HEK293 (cell line): ENCODE data around the gene DVL1.

Experiments used
- CTCF ChIA-PET: fragments of 350-600 bp; formaldehyde crosslinking; extraction: SDS; loops from one replicate; lab custom pipeline; 2021; ENCODE audit warnings: antibody characterized with exemption; lab: Yijun Ruan, JAX
- POLR2A ChIA-PET: fragments of 300-600 bp; formaldehyde crosslinking; extraction: SDS; loops from one replicate; lab custom pipeline; 2020; ENCODE audit warnings: antibody characterized with exemption, inconsistent platforms; lab: Yijun Ruan, JAX
- H3K27ac ChIP-seq: fragments of 200-500 bp; sonication (Bioruptor generic); 2 replicates; pipeline ENCODE4 v1.5.1; 2014; ENCODE audit warnings: low read depth, low read length, control low read depth, inconsistent platforms; ENCODE audit errors: extremely low read depth
- H3K36me3 ChIP-seq, 2 experiments: fragments of 200-500 bp in 1 of 2; sonication (Bioruptor generic) in 1 of 2; 1 replicate in 1 of 2; 2 replicates in 1 of 2; pipeline ENCODE4 v1.5.1; 2014 to 2017; ENCODE audit warnings: inconsistent platforms in 2 of 2, low read length in 2 of 2; ENCODE audit not compliant: control insufficient read depth in 2 of 2, insufficient read depth in 1 of 2
- H3K4me1 ChIP-seq: fragments of 200-500 bp; sonication (Bioruptor generic); 2 replicates; pipeline ENCODE4 v1.5.1; 2014; ENCODE audit warnings: mild to moderate bottlenecking, low read length, inconsistent platforms; ENCODE audit not compliant: control insufficient read depth, insufficient read depth
- H3K4me3 ChIP-seq: 2 replicates; pipeline ENCODE4 v1.5.1; 2011; ENCODE audit warnings: low read depth, mild to moderate bottlenecking, control low read depth, low read length, moderate library complexity
- H3K9me3 ChIP-seq: fragments of 200-500 bp; sonication (Bioruptor generic); 2 replicates; pipeline ENCODE4 v1.5.1; 2014; ENCODE audit warnings: low read depth, low read length, inconsistent platforms; ENCODE audit not compliant: control insufficient read depth, insufficient read depth
- BCL11A ChIP-seq: fragments of 450-650 bp; formaldehyde crosslinking; IDR thresholded peaks from 2 replicates; pipeline ENCODE4 v1.5.1; 2016; ENCODE audit warnings: low read depth, missing biosample characterization, missing genetic modification characterization
- FEZF1 ChIP-seq: fragments of 450-650 bp; formaldehyde crosslinking; IDR thresholded peaks from 2 replicates; pipeline ENCODE4 v1.5.1; 2016; ENCODE audit warnings: missing biosample characterization, missing genetic modification characterization
- MYNN ChIP-seq: fragments of 450-650 bp; formaldehyde crosslinking; IDR thresholded peaks from 2 replicates; pipeline ENCODE4 v1.5.1; 2016; ENCODE audit warnings: missing biosample characterization, missing genetic modification characterization, borderline replicate concordance
- PRDM1 ChIP-seq: fragments of 450-650 bp; formaldehyde crosslinking; IDR thresholded peaks from 2 replicates; pipeline ENCODE4; 2016; ENCODE audit warnings: missing biosample characterization, missing genetic modification characterization
- ZBTB1 ChIP-seq: fragments of 450-650 bp; formaldehyde crosslinking; IDR thresholded peaks from 2 replicates; pipeline ENCODE4 v1.5.1; 2016; ENCODE audit warnings: missing biosample characterization, missing genetic modification characterization
- ZBTB11 ChIP-seq: fragments of 450-650 bp; formaldehyde crosslinking; conservative IDR thresholded peaks from 2 replicates; pipeline ENCODE4 v1.5.1; 2016; ENCODE audit warnings: low read depth, missing biosample characterization, missing genetic modification characterization
- ZFHX2 ChIP-seq: fragments of 450-650 bp; formaldehyde crosslinking; conservative IDR thresholded peaks from 2 replicates; pipeline ENCODE4 v1.5.1; 2016; ENCODE audit warnings: missing biosample characterization, missing genetic modification characterization
- ZNF121 ChIP-seq: fragments of 450-650 bp; formaldehyde crosslinking; IDR thresholded peaks from 2 replicates; pipeline ENCODE4 v1.5.1; 2016; ENCODE audit warnings: missing biosample characterization, missing genetic modification characterization
- ZNF132 ChIP-seq: fragments of 450-650 bp; formaldehyde crosslinking; IDR thresholded peaks from 2 replicates; pipeline ENCODE4 v1.5.1; 2017; ENCODE audit warnings: missing biosample characterization, missing genetic modification characterization, borderline replicate concordance
- ZNF146 ChIP-seq: fragments of 450-650 bp; formaldehyde crosslinking; IDR thresholded peaks from 2 replicates; pipeline ENCODE4 v1.5.1; 2016; ENCODE audit warnings: missing biosample characterization, missing genetic modification characterization
- ZNF239 ChIP-seq: fragments of 450-650 bp; formaldehyde crosslinking; IDR thresholded peaks from 2 replicates; pipeline ENCODE4 v1.5.1; 2016; ENCODE audit warnings: missing biosample characterization, missing genetic modification characterization
- ZNF248 ChIP-seq: fragments of 450-650 bp; formaldehyde crosslinking; IDR thresholded peaks from 2 replicates; pipeline ENCODE4 v1.5.1; 2017; ENCODE audit warnings: missing biosample characterization, missing genetic modification characterization
- ZNF335 ChIP-seq: fragments of 450-650 bp; formaldehyde crosslinking; conservative IDR thresholded peaks from 2 replicates; pipeline ENCODE4 v1.5.1; 2016; ENCODE audit warnings: missing biosample characterization, missing genetic modification characterization
- ZNF341 ChIP-seq: fragments of 450-650 bp; formaldehyde crosslinking; IDR thresholded peaks from 2 replicates; pipeline ENCODE4; 2016; ENCODE audit warnings: low read depth, missing biosample characterization, missing genetic modification characterization
- ZNF391 ChIP-seq: fragments of 450-650 bp; formaldehyde crosslinking; IDR thresholded peaks from 2 replicates; pipeline ENCODE4 v1.5.1; 2016; ENCODE audit warnings: low read depth, missing biosample characterization, missing genetic modification characterization, borderline replicate concordance
- ZNF398 ChIP-seq: fragments of 450-650 bp; formaldehyde crosslinking; IDR thresholded peaks from 2 replicates; pipeline ENCODE4 v1.5.1; 2017; ENCODE audit warnings: missing biosample characterization, missing genetic modification characterization
- ZNF449 ChIP-seq: fragments of 450-650 bp; formaldehyde crosslinking; IDR thresholded peaks from 2 replicates; pipeline ENCODE4 v1.5.1; 2017; ENCODE audit warnings: missing biosample characterization, mild to moderate bottlenecking, missing genetic modification characterization, moderate library complexity
- ZNF473 ChIP-seq: fragments of 450-650 bp; formaldehyde crosslinking; IDR thresholded peaks from 2 replicates; pipeline ENCODE4 v1.5.1; 2017; ENCODE audit warnings: missing biosample characterization, missing genetic modification characterization
- ZNF629 ChIP-seq: fragments of 450-650 bp; formaldehyde crosslinking; IDR thresholded peaks from 2 replicates; pipeline ENCODE4 v1.5.1; 2017; ENCODE audit warnings: missing biosample characterization, missing genetic modification characterization
- ZNF664 ChIP-seq: fragments of 450-650 bp; formaldehyde crosslinking; IDR thresholded peaks from 2 replicates; pipeline ENCODE4 v1.5.1; 2016; ENCODE audit warnings: missing biosample characterization, missing genetic modification characterization
- ZNF670 ChIP-seq: fragments of 450-650 bp; formaldehyde crosslinking; IDR thresholded peaks from 2 replicates; pipeline ENCODE4 v1.5.1; 2016; ENCODE audit warnings: missing biosample characterization, missing genetic modification characterization, low read depth
- ZNF692 ChIP-seq: fragments of 450-650 bp; formaldehyde crosslinking; IDR thresholded peaks from 2 replicates; pipeline ENCODE4 v1.5.1; 2016; ENCODE audit warnings: missing biosample characterization, missing genetic modification characterization
- ZNF777 ChIP-seq: fragments of 450-650 bp; formaldehyde crosslinking; IDR thresholded peaks from 2 replicates; pipeline ENCODE4 v1.5.1; 2017; ENCODE audit warnings: missing biosample characterization, missing genetic modification characterization, borderline replicate concordance
- ZNF830 ChIP-seq: fragments of 450-650 bp; IDR thresholded peaks from 2 replicates; pipeline ENCODE4 v1.5.0; 2018; ENCODE audit warnings: missing biosample characterization, missing genetic modification characterization, low read depth, mild to moderate bottlenecking, moderate library complexity
- ZNF843 ChIP-seq: fragments of 450-650 bp; formaldehyde crosslinking; IDR thresholded peaks from 2 replicates; pipeline ENCODE4 v1.5.1; 2016; ENCODE audit warnings: missing biosample characterization, missing genetic modification characterization

DVL1 gene

GRCh38 chr1:1351511-1352427 is 2.6 kb upstream of the DVL1 start (continued):
- no peak for TF ChIP-seq ZBTB11 (tag by site-specific recombination)
- TF ChIP-seq MYNN (tag by site-specific recombination) = no peak
- TF ChIP-seq BCL11A = peak; percentile 47; the same call in 1 of the 2 replicates
- peak; percentile 32; the same call in 1 of the 2 replicates for TF ChIP-seq ZFHX2 (tag by site-specific recombination)
- no peak for TF ChIP-seq ZNF830 (tag by site-specific recombination)
- TF ChIP-seq ZNF391 = no peak
- TF ChIP-seq ZNF335 (tag by site-specific recombination) = no peak
- TF ChIP-seq ZNF146 (tag by site-specific recombination) = no peak
- TF ChIP-seq ZNF121 (tag by site-specific recombination) = no peak
- TF ChIP-seq FEZF1 = no peak
- TF ChIP-seq ZNF692 (tag by site-specific recombination) = no peak
- TF ChIP-seq ZNF341 (tag by site-specific recombination) = peak; percentile 97
- TF ChIP-seq ZNF777 (tag by site-specific recombination) = no peak
- TF ChIP-seq ZNF132 = no peak
- no peak for TF ChIP-seq ZNF449 (tag by site-specific recombination)
- no peak for TF ChIP-seq ZNF664 (tag by site-specific recombination)
- TF ChIP-seq ZNF473 (tag by site-specific recombination) = no peak

GRCh38 chr1:1348420-1349255 is 580 bp downstream of the DVL1 start:
- Histone ChIP-seq H3K27ac (peak overlapping the region; percentile 87), H3K36me3 (peaks cover 0 to 14% of the 10 kb centered on the region in 2 experiments; a peak in 1 of 3 replicates), H3K4me1 (peaks cover 10% of the 10 kb centered on the region), H3K4me3 (peak overlapping the region; percentile 64), H3K9me3 (no peaks in the 10 kb centered on the region)
- CTCF ChIA-PET = interaction anchor here (0.6 to 3.5 kb wide), 6 partner anchors 24 to 190 kb away, joined by 3 to 18 read pairs (median 4); no protein-coding TSS in a partner anchor
- POLR2A ChIA-PET = interaction anchor here (0.5 to 1.6 kb wide), 8 partner anchors 8 to 92 kb away, joined by 3 to 10 read pairs (median 4); partner anchors contain the start of genes AURKAIP1 and CCNL2
- TF ChIP-seq ZNF146 (tag by site-specific recombination) = no peak
- TF ChIP-seq ZNF239 (tag by site-specific recombination) = no peak
- TF ChIP-seq ZNF629 (tag by site-specific recombination) = no peak
- TF ChIP-seq PRDM1 (tag by site-specific recombination) = no peak
- TF ChIP-seq ZNF670 = no peak
- TF ChIP-seq ZNF398 (tag by site-specific recombination) = no peak
- 0 out of 2 replicates have a peak, but pooled peaks have one; percentile 21 for TF ChIP-seq ZBTB1 (tag by site-specific recombination)
- no peak for TF ChIP-seq ZNF843 (tag by site-specific recombination)
- TF ChIP-seq ZNF335 (tag by site-specific recombination) = peak; percentile 64
- TF ChIP-seq ZNF248 = no peak
